Mesenchymal stem cell (in vitro differentiated cells and primary cell): ENCODE data around the gene SRSF4.

Source experiments
- DNase-seq: peaks from one replicate; pipeline ENCODE4 v3.0.0-alpha.2; 2013
- H2AFZ ChIP-seq: one replicate; pipeline ENCODE4 v1.6.1; 2013; ENCODE audit warnings: low read depth, mild to moderate bottlenecking, control low read depth, inconsistent platforms, low read length, moderate library complexity
- H2AK5ac ChIP-seq: 2 replicates; pipeline ENCODE4 v1.6.1; 2013; ENCODE audit warnings: low read length, moderate library complexity, mild to moderate bottlenecking, inconsistent platforms; ENCODE audit not compliant: severe bottlenecking
- H2BK120ac ChIP-seq: one replicate; pipeline ENCODE4 v1.6.1; 2013; ENCODE audit warnings: low read depth, mild to moderate bottlenecking, inconsistent platforms, low read length, moderate library complexity
- H2BK12ac ChIP-seq, 2 experiments: one replicate each; pipeline ENCODE4 v1.6.1; 2013; ENCODE audit warnings: inconsistent platforms in 2 of 2, low read length in 2 of 2, mild to moderate bottlenecking in 2 of 2, moderate library complexity in 2 of 2, control low read depth in 1 of 2
- H2BK15ac ChIP-seq: one replicate; pipeline ENCODE4 v1.6.1; 2013; ENCODE audit warnings: mild to moderate bottlenecking, low read depth, inconsistent platforms; ENCODE audit not compliant: poor library complexity, severe bottlenecking
- H2BK5ac ChIP-seq: 2 replicates; pipeline ENCODE4 v1.6.1; 2013; ENCODE audit warnings: low read depth, mild to moderate bottlenecking, low read length, control low read depth, inconsistent platforms; ENCODE audit not compliant: poor library complexity, severe bottlenecking
- H3K14ac ChIP-seq, 2 experiments: one replicate each; pipeline ENCODE4 v1.6.1; 2013; ENCODE audit warnings: inconsistent platforms in 2 of 2, low read length in 2 of 2, control low read depth in 1 of 2, mild to moderate bottlenecking in 1 of 2, moderate library complexity in 1 of 2
- H3K18ac ChIP-seq, 2 experiments: one replicate each; pipeline ENCODE4 v1.6.1; 2013; ENCODE audit warnings: inconsistent platforms in 2 of 2, low read length in 2 of 2, control low read depth in 1 of 2, low read depth in 1 of 2, mild to moderate bottlenecking in 1 of 2
- H3K23ac ChIP-seq, 2 experiments: one replicate each; pipeline ENCODE4 v1.6.1; 2013; ENCODE audit warnings: inconsistent platforms in 2 of 2, low read length in 2 of 2, mild to moderate bottlenecking in 2 of 2, moderate library complexity in 2 of 2, control low read depth in 1 of 2
- H3K27ac ChIP-seq: 2 replicates; pipeline ENCODE4 v1.5.1; 2013; ENCODE audit warnings: mild to moderate bottlenecking, moderate library complexity, low read length, control low read depth, inconsistent platforms; ENCODE audit not compliant: poor library complexity, severe bottlenecking
- H3K27me3 ChIP-seq, 2 experiments: 2 replicates each; pipeline versions ENCODE4 v1.6.1 to v1.7.0; 2013; ENCODE audit warnings: low read length in 2 of 2, mild to moderate bottlenecking in 2 of 2, moderate library complexity in 2 of 2, control low read depth in 1 of 2, inconsistent platforms in 1 of 2; ENCODE audit not compliant: control insufficient read depth in 1 of 2, insufficient read depth in 1 of 2
- H3K36me3 ChIP-seq, 2 experiments: 2 replicates each; pipeline versions ENCODE4 v1.6.1 to v1.7.0; 2013; ENCODE audit warnings: low read length in 2 of 2, control low read depth in 1 of 2, inconsistent platforms in 1 of 2, low read depth in 1 of 2, mild to moderate bottlenecking in 1 of 2; ENCODE audit not compliant: insufficient read depth in 2 of 2, control insufficient read depth in 1 of 2
- H3K4ac ChIP-seq, 2 experiments: one replicate each; pipeline ENCODE4 v1.6.1; 2013; ENCODE audit warnings: inconsistent platforms in 2 of 2, low read length in 2 of 2, mild to moderate bottlenecking in 2 of 2, moderate library complexity in 2 of 2, control low read depth in 1 of 2, low read depth in 1 of 2
- H3K4me1 ChIP-seq: 2 replicates; pipeline ENCODE4 v1.6.1; 2013; ENCODE audit warnings: low read depth, low read length, control low read depth; ENCODE audit not compliant: control insufficient read depth, insufficient read depth
- H3K4me2 ChIP-seq: 2 replicates; pipeline ENCODE4 v1.6.1; 2013; ENCODE audit warnings: low read length, mild to moderate bottlenecking, inconsistent platforms; ENCODE audit not compliant: poor library complexity, severe bottlenecking
- H3K4me3 ChIP-seq, 2 experiments: 2 replicates each; pipeline versions ENCODE4 v1.5.1 to v1.7.0; 2013; ENCODE audit warnings: low read length in 2 of 2, mild to moderate bottlenecking in 2 of 2, control low read depth in 1 of 2, low read depth in 1 of 2; ENCODE audit not compliant: insufficient read depth in 1 of 2
- H3K79me1 ChIP-seq: replicated peaks from 2 replicates; pipeline ENCODE4 v1.6.1; 2013; ENCODE audit warnings: mild to moderate bottlenecking, control low read depth, low read length, inconsistent platforms; ENCODE audit not compliant: poor library complexity, severe bottlenecking
- H3K9ac ChIP-seq: 2 replicates; pipeline ENCODE4 v1.7.0; 2013; ENCODE audit warnings: mild to moderate bottlenecking, low read length, moderate library complexity
- H3K9me3 ChIP-seq: 2 replicates; pipeline ENCODE4 v1.7.0; 2013; ENCODE audit warnings: mild to moderate bottlenecking, low read length; ENCODE audit not compliant: control insufficient read depth
- H4K8ac ChIP-seq: one replicate; pipeline ENCODE4 v1.6.1; 2013; ENCODE audit warnings: inconsistent platforms, mild to moderate bottlenecking, low read length, moderate library complexity
- H4K91ac ChIP-seq: one replicate; pipeline ENCODE4 v1.6.1; 2013; ENCODE audit warnings: mild to moderate bottlenecking, low read length, inconsistent platforms
- WGBS: methylation state at CpG from one replicate; pipeline ENCODE4 v1.1.7; 2013; ENCODE audit warnings: mixed read lengths; 5-methylcytosine and 5-hydroxymethylcytosine counted together

SRSF4 gene

DNA sequence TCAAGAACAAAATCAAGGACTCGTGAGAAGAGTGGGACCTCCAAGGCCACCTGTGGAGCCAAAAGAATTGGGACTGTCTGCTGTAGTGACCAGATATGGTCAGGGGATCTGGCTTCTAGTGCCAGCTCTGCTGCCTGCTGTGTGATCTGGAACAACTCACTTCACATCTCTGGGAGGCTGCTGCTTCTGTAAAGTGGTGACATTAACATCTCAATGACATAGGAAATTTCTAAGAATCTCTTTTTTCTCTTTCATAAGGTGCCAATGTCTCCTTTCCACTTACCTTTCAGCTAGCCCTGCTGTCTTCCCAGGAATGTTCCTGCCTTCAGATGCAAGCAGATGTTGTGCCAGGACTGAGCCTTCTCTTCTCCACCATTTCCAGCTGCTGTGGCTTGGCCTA, 5.0 kb upstream of the SRSF4 start:
- Histone ChIP-seq H2BK120ac (no peak overlapping the region), H3K9ac (no peak overlapping the region), H3K4me1 (no peaks in the 10 kb centered on the region), H2BK5ac (no peak overlapping the region), H3K9me3 (no peaks in the 10 kb centered on the region), H3K27ac (no peak overlapping the region), H3K4ac (peak overlapping the region in 1 of 2 experiments; percentile 48), H4K91ac (no peak overlapping the region), H3K27me3 (no peaks in the 10 kb centered on the region), H2BK15ac (no peak overlapping the region), H4K8ac (no peak overlapping the region), H2BK12ac (no peak overlapping the region), H2AK5ac (no peak overlapping the region), H3K79me1 (no peaks in the 10 kb centered on the region), H3K4me2 (no peak overlapping the region), H3K23ac (no peak overlapping the region), H3K36me3 (no peaks in the 10 kb centered on the region), H3K18ac (no peak overlapping the region), H3K4me3 (no peak overlapping the region), H2AFZ (no peak overlapping the region), H3K14ac (no peak overlapping the region)
- 44% methylated on average over 1 of the region's 1 CpG for WGBS
- DNase-seq, result no peak

GRCh38 chr1:29186252-29186651, 4.6 kb upstream of the SRSF4 start:
- no peak overlapping the region for H3K4me2 ChIP-seq
- H2BK5ac ChIP-seq, result no peak overlapping the region
- H3K4me1 ChIP-seq, result no peaks in the 10 kb centered on the region
- DNase-seq, result peak; percentile 68
- no peak overlapping the region for H2AFZ ChIP-seq
- no peak overlapping the region for H2BK15ac ChIP-seq
- no peaks in the 10 kb centered on the region for H3K36me3 ChIP-seq
- no peak overlapping the region for H3K14ac ChIP-seq
- H4K8ac ChIP-seq, result no peak overlapping the region
- H3K79me1 ChIP-seq, result no peaks in the 10 kb centered on the region
- H2BK12ac ChIP-seq, result no peak overlapping the region
- no peak overlapping the region for H2BK120ac ChIP-seq
- no peak overlapping the region for H3K18ac ChIP-seq
- H3K9me3 ChIP-seq, result no peaks in the 10 kb centered on the region
- no peak overlapping the region for H3K4me3 ChIP-seq
- H3K27ac ChIP-seq, result no peak overlapping the region
- 58% methylated on average over 3 of the region's 3 CpGs for WGBS
- H3K4ac ChIP-seq, result peak overlapping the region in 1 of 2 experiments; percentile 46
- no peaks in the 10 kb centered on the region for H3K27me3 ChIP-seq
- H2AK5ac ChIP-seq, result no peak overlapping the region
- H3K9ac ChIP-seq, result no peak overlapping the region
- H3K23ac ChIP-seq, result no peak overlapping the region
- no peak overlapping the region for H4K91ac ChIP-seq

- Histone ChIP-seq H3K4me3 (no peak overlapping the region), H3K14ac (no peak overlapping the region), H3K9ac (peak overlapping the region; percentile 100), H2BK12ac (no peak overlapping the region), H3K27ac (no peak overlapping the region), H3K27me3 (no peaks in the 10 kb centered on the region), H3K36me3 (peaks cover 0 to 6% of the 10 kb centered on the region in 2 experiments), H3K18ac (no peak overlapping the region), H3K4ac (no peak overlapping the region), H2AK5ac (no peak overlapping the region), H3K79me1 (no peaks in the 10 kb centered on the region), H3K4me1 (peaks cover 3% of the 10 kb centered on the region), H2BK120ac (no peak overlapping the region), H2BK5ac (no peak overlapping the region), H4K91ac (no peak overlapping the region), H3K23ac (no peak overlapping the region), H2AFZ (no peak overlapping the region), H4K8ac (no peak overlapping the region), H2BK15ac (no peak overlapping the region), H3K4me2 (no peak overlapping the region), H3K9me3 (no peaks in the 10 kb centered on the region)
- no peak for DNase-seq
- no CpG with 5 or more reads among the region's 1 CpG for WGBS
Measured at GRCh38 chr1:29183287-29183686, 1.6 kb upstream of the SRSF4 start.

DNA sequence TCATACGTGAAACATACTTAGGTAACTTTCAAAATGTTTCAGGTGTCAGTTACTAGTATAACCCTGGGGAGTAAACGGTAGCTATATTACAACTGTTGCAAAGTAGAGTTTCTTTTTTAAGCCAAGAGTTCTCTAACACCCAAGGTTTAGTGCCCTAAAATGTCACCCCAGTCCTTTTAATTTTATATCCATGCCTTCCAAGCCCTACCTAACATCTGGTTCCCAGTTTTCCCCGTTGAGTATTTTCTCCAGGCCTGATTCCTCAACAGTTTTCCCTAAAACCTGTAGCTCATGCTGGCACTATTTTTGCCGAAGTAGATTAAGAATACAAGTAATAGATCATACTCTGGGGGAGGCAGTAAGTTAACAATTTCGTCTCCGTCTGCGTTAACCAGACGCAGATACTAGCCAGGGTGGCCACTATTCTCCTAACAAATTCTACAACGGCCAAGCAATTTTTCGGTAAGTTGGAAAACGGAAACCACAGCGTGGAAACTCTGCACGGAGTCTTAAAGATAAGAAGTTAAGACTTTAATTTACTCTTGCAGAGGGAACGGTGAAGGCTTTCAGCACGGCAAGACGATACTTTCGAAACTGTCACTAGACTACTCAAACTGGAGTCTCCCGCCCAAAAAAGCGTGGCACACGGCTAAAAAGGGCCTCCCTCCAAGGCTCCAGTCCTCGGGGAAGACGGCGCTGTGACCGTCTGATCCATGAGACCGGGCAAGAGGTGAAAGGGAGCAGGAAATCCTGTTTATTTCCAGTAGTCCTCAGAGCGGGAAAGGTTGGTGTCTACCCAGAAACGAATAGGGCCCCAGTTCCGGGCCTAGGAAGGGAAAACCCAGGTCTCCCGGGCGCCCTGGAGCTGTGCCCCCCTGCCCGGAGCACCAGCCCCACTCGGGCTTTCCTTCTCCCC, 945 bp downstream of the SRSF4 start:
- Histone ChIP-seq H3K27me3 (no peaks in the 10 kb centered on the region), H3K4ac (peak overlapping the region in 1 of 2 experiments; percentile 24), H3K4me1 (peaks cover 6% of the 10 kb centered on the region), H3K18ac (peak overlapping the region; percentile 100), H3K36me3 (peaks cover 4 to 6% of the 10 kb centered on the region in 2 experiments), H4K91ac (no peak overlapping the region), H3K79me1 (no peaks in the 10 kb centered on the region), H4K8ac (peak overlapping the region; percentile 86), H2BK120ac (no peak overlapping the region), H3K9me3 (no peaks in the 10 kb centered on the region), H3K14ac (peak overlapping the region in 1 of 2 experiments; percentile 35), H2AK5ac (peak overlapping the region; percentile 22), H3K23ac (no peak overlapping the region), H2BK5ac (peak overlapping the region; percentile 98), H2BK15ac (peak overlapping the region; percentile 90), H2AFZ (no peak overlapping the region), H2BK12ac (peak overlapping the region in 1 of 2 experiments; percentile 60), H3K4me2 (peak overlapping the region; percentile 66), H3K27ac (peak overlapping the region; percentile 55), H3K9ac (peak overlapping the region; percentile 100), H3K4me3 (peak overlapping the region; percentile 94 to 99)
- no peak for DNase-seq
- WGBS, result 4% methylated on average over 21 of the region's 32 CpGs
